ENCODE data around the gene CDON. TPM values are rescaled to one million over a fixed set of nuclear protein-coding genes. Genes with fewer than 3 reads are reported as not detected.
A peak's percentile ranks its signal among the peaks of the same experiment; 100 is the strongest.

The CDON gene
- total and polyA plus RNA-seq, 4 donors = 1.5 to 25.6 (median 9.9) TPM

DNA sequence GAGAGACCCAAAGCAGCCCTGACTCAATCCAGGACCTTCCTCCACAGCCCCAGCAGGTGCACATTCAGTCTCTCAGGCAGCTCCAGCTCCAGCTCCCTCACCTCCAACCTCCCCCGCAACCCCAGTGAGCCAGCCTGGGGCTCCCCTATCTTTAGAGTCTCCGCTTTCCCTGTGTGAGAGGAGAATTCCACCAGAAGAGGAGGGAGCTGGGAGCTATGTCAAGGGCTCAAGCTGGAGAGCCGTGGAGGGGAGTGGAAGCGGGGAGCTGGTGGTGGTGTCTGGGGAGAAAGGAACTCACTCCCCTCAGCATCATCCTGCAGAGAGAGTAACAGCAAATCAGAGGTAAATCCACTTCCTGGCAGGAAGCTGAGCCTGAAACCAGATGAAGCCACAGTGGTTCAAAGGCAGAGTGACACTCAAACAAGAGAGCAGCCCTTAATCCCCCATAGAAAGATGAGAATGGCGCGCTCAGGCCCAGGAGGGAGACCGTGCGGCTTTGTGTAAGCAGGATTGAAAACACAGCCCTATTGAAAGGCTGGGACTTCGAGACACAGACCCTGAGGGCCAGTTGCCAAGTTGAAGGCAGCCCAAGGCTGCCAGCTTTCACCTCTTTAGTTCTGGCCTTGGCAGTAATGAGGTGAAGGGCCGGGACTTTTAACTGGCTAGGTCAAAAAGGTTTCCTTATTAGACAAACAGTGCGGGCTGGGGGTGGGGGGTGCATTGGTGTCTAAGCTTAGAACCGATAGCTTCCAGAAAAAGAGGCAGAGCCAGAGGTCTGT, 21.4 kb upstream of the CDON start:
- Histone ChIP-seq H3K4me3 (no peak overlapping the region), H3K27ac (ENCODE audit: low read depth in 1 of 2, low read length in 1 of 2) (no peak overlapping the region), H3K4me1 (ENCODE audit: control insufficient read depth in 5 of 5, insufficient read depth in 5 of 5, low read length in 5 of 5) (peaks cover 0 to 14% (median 3%) of the 10 kb centered on the region in 5 donors), H3K36me3 (ENCODE audit: control insufficient read depth in 4 of 4, insufficient read depth in 4 of 4, low read length in 4 of 4) (no peaks in the 10 kb centered on the region), H3K9ac (ENCODE audit: insufficient read depth in 1 of 2, low read length in 2 of 2) (peak overlapping the region in 1 of 2 donors; percentile 23), H3K9me3 (ENCODE audit: control insufficient read depth in 4 of 4, insufficient read depth in 3 of 4, low read length in 3 of 4) (no peaks in the 10 kb centered on the region), H3K27me3 (ENCODE audit: control insufficient read depth in 3 of 3, insufficient read depth in 3 of 3, low read length in 2 of 3) (peaks cover 0 to 4% (median 0%) of the 10 kb centered on the region in 3 donors)
- DNase-seq = peak in 2 of 3 donors; percentile 33 to 43
- TF ChIP-seq, protein P1, sequence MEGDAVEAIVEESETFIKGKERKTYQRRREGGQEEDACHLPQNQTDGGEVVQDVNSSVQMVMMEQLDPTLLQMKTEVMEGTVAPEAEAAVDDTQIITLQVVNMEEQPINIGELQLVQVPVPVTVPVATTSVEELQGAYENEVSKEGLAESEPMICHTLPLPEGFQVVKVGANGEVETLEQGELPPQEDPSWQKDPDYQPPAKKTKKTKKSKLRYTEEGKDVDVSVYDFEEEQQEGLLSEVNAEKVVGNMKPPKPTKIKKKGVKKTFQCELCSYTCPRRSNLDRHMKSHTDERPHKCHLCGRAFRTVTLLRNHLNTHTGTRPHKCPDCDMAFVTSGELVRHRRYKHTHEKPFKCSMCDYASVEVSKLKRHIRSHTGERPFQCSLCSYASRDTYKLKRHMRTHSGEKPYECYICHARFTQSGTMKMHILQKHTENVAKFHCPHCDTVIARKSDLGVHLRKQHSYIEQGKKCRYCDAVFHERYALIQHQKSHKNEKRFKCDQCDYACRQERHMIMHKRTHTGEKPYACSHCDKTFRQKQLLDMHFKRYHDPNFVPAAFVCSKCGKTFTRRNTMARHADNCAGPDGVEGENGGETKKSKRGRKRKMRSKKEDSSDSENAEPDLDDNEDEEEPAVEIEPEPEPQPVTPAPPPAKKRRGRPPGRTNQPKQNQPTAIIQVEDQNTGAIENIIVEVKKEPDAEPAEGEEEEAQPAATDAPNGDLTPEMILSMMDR (IDR thresholded peaks at IDR 0.05; ENCODE audit: control extremely low read depth, extremely low read depth) = no peak
- ATAC-seq (ENCODE audit: insufficient read depth, low FRiP score) = no peak
- 43 to 46% methylated on average over 12 of the region's 12 CpGs for WGBS, 2 donors

DNA sequence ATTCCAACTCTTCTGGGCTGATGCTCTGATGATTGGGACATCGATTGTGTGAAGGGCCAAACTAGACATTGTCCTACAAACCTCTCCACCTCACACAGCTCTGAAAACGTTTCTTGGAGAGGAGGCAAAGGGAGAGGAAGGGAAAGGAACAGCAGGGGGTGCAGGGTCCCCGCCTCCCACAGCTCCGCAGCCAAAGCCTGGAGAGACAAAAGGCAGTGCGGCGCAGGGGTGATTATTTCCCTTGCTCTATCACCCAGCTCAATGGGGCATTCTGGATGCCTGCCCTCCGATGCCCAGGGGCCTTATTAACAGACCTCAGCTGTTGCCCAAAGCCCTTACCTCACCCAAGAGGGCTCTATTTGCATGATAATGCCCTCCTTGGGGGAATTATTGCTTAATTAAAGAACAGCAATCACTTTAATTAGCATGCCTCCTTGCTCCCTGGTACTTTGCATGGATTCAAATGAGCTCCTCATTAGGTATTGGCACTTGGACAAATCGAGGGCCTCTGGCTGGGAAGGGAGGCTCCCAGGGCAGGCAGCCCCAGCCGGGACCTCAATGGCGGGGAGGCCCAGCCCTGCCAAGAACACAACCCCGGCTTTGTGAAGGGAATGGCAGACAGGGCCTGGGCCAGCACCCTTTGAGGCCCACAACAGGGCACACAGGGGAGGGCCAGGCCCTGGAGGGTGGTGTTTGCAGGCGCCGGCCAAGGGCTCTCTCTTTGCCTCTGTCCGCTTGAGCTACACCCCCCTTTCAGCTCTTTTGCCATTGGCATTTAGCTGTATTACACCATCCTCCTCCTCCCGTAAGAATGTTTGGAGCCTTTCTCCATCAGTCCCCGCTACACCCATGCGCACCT, 19.8 kb upstream of the CDON start:
- TF ChIP-seq, protein P1 (IDR thresholded peaks at IDR 0.05; ENCODE audit: control extremely low read depth, extremely low read depth) = no peak
- H3K27ac ChIP-seq (ENCODE audit: low read depth in 1 of 2, low read length in 1 of 2) = no peak overlapping the region
- peaks cover 0 to 14% (median 3%) of the 10 kb centered on the region in 5 donors for H3K4me1 ChIP-seq (ENCODE audit: control insufficient read depth in 5 of 5, insufficient read depth in 5 of 5, low read length in 5 of 5)
- peak in 1 of 3 donors; percentile 40 for DNase-seq
- no peak overlapping the region for H3K9ac ChIP-seq (ENCODE audit: insufficient read depth in 1 of 2, low read length in 2 of 2)
- H3K27me3 ChIP-seq (ENCODE audit: control insufficient read depth in 3 of 3, insufficient read depth in 3 of 3, low read length in 2 of 3) = peaks cover 0 to 4% (median 0%) of the 10 kb centered on the region in 3 donors
- no peak for ATAC-seq (ENCODE audit: insufficient read depth, low FRiP score)
- no peaks in the 10 kb centered on the region for H3K36me3 ChIP-seq (ENCODE audit: control insufficient read depth in 4 of 4, insufficient read depth in 4 of 4, low read length in 4 of 4)
- 75 to 83% methylated on average over 17 of the region's 17 CpGs for WGBS, 2 donors
- no peak overlapping the region for H3K4me3 ChIP-seq
- H3K9me3 ChIP-seq (ENCODE audit: control insufficient read depth in 4 of 4, insufficient read depth in 3 of 4, low read length in 3 of 4) = no peaks in the 10 kb centered on the region

DNA sequence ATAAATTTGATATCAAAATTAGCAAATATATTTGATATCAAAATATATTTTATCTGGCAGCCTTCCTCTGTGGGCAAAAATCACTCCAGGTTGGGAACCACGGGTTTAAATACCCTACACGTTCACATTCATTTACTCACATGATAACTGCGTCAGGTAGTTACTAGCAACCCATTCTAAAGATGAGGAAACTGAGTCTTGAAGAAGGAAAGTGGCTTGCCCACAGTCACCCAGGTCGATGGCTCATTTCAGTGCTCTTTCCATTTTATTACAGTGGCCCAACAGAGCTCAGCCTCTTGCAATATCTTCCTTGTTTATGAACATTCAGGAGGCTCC, 19.2 kb upstream of the CDON start:
- DNase-seq (no peak), ATAC-seq (ENCODE audit: insufficient read depth, low FRiP score) (no peak)
- no peak overlapping the region for H3K27ac ChIP-seq (ENCODE audit: low read depth in 1 of 2, low read length in 1 of 2)
- no peaks in the 10 kb centered on the region for H3K36me3 ChIP-seq (ENCODE audit: control insufficient read depth in 4 of 4, insufficient read depth in 4 of 4, low read length in 4 of 4)
- no peak overlapping the region for H3K9ac ChIP-seq (ENCODE audit: insufficient read depth in 1 of 2, low read length in 2 of 2)
- TF ChIP-seq, protein P1 (IDR thresholded peaks at IDR 0.05; ENCODE audit: control extremely low read depth, extremely low read depth) = no peak
- H3K4me1 ChIP-seq (ENCODE audit: control insufficient read depth in 5 of 5, insufficient read depth in 5 of 5, low read length in 5 of 5) = peaks cover 0 to 14% (median 3%) of the 10 kb centered on the region in 5 donors
- H3K27me3 ChIP-seq (ENCODE audit: control insufficient read depth in 3 of 3, insufficient read depth in 3 of 3, low read length in 2 of 3) = peaks cover 0 to 4% (median 0%) of the 10 kb centered on the region in 3 donors
- WGBS, 2 donors = 84% methylated on average over 4 of the region's 4 CpGs
- no peak overlapping the region for H3K4me3 ChIP-seq
- H3K9me3 ChIP-seq (ENCODE audit: control insufficient read depth in 4 of 4, insufficient read depth in 3 of 4, low read length in 3 of 4) = no peaks in the 10 kb centered on the region

Data from lung (tissue), 12 donors.